IMR-90 (cell line): ENCODE measurements around the gene SLC7A7. TPM values are rescaled to one million over a fixed set of nuclear protein-coding genes. Genes with fewer than 3 reads are reported as not detected.

Source experiments
- ATAC-seq: fragments of 200-7000 bp; cut with Tn5 transposase; 2 replicates; pipeline ENCODE4 v1.9.1; 2020; ENCODE audit warnings: low read depth, mild to moderate bottlenecking, moderate library complexity
- BruUV-seq: library from RNA; stranded (reverse); fragments of 400-500 nt; replicated peaks from 2 replicates; lab custom pipeline; 2021; lab: Mats Ljungman, UMichigan
- CTCF ChIA-PET: fragments of 300-600 bp; formaldehyde crosslinking; extraction: SDS; loops from one replicate; lab custom pipeline; 2021; ENCODE audit warnings: antibody characterized with exemption; lab: Yijun Ruan, JAX
- POLR2A ChIA-PET: fragments of 300-600 bp; sonication (Branson Sonifier 250); formaldehyde crosslinking; loops from one replicate; lab custom pipeline; 2022; ENCODE audit warnings: antibody characterized with exemption; ENCODE audit not compliant: unreplicated experiment; lab: Charles Lee
- DNase-seq: peaks from one replicate; pipeline ENCODE4 v3.0.0; 2013
- H2AFZ ChIP-seq: replicated peaks from 2 replicates; pipeline ENCODE3; 2013; ENCODE audit warnings: low read length, mild to moderate bottlenecking; ENCODE audit not compliant: poor library complexity
- H2AK5ac ChIP-seq: 2 replicates; pipeline ENCODE4 v1.6.1; 2013; ENCODE audit warnings: low read depth, low read length, inconsistent platforms
- H2AK9ac ChIP-seq: replicated peaks from 2 replicates; pipeline ENCODE3; 2013; ENCODE audit warnings: mild to moderate bottlenecking, low read depth, low read length, moderate library complexity; ENCODE audit not compliant: poor library complexity
- H2BK120ac ChIP-seq: 2 replicates; pipeline ENCODE4 v1.6.1; 2013; ENCODE audit warnings: low read depth, low read length, inconsistent platforms
- H2BK15ac ChIP-seq: 3 replicates; pipeline ENCODE4 v1.6.1; 2013; ENCODE audit warnings: low read depth, low read length, inconsistent platforms
- H2BK20ac ChIP-seq: 2 replicates; pipeline ENCODE4 v1.6.1; 2013; ENCODE audit warnings: low read depth, mild to moderate bottlenecking, inconsistent platforms, low read length, moderate library complexity
- H2BK5ac ChIP-seq: 2 replicates; pipeline ENCODE4 v1.6.1; 2013; ENCODE audit warnings: mild to moderate bottlenecking, low read depth, low read length, inconsistent platforms; ENCODE audit not compliant: poor library complexity, severe bottlenecking
- H3K14ac ChIP-seq: replicated peaks from 2 replicates; pipeline ENCODE4 v1.6.1; 2013; ENCODE audit warnings: low read depth, low read length, inconsistent platforms
- H3K18ac ChIP-seq: 2 replicates; pipeline ENCODE4 v1.6.1; 2013; ENCODE audit warnings: low read depth, low read length, control low read depth
- H3K23ac ChIP-seq: 2 replicates; pipeline ENCODE4 v1.6.1; 2013; ENCODE audit warnings: low read depth, low read length, inconsistent platforms
- H3K27ac ChIP-seq: 2 replicates; pipeline ENCODE4 v1.5.1; 2013; ENCODE audit warnings: mild to moderate bottlenecking, control low read depth, low read length; ENCODE audit not compliant: insufficient read depth
- H3K27me3 ChIP-seq: 2 replicates; pipeline ENCODE4 v1.6.1; 2013; ENCODE audit warnings: low read length; ENCODE audit not compliant: control insufficient read depth, insufficient read depth
- H3K36me3 ChIP-seq: 2 replicates; pipeline ENCODE4 v1.6.1; 2013; ENCODE audit warnings: low read length, mixed read lengths; ENCODE audit not compliant: control insufficient read depth, insufficient read depth
- H3K4ac ChIP-seq: 2 replicates; pipeline ENCODE4 v1.6.1; 2013; ENCODE audit warnings: low read depth, low read length, inconsistent platforms
- H3K4me1 ChIP-seq: 2 replicates; pipeline ENCODE4 v1.6.1; 2013; ENCODE audit warnings: low read length, mixed read lengths; ENCODE audit not compliant: control insufficient read depth, insufficient read depth
- H3K4me2 ChIP-seq: 2 replicates; pipeline ENCODE4 v1.6.1; 2013; ENCODE audit warnings: low read depth, mild to moderate bottlenecking, control low read depth, low read length, moderate library complexity
- H3K4me3 ChIP-seq: 2 replicates; pipeline ENCODE4 v1.5.1; 2013; ENCODE audit warnings: low read depth, mild to moderate bottlenecking, control low read depth, low read length, moderate library complexity; ENCODE audit not compliant: insufficient read depth
- H3K56ac ChIP-seq: 2 replicates; pipeline ENCODE4 v1.6.1; 2013; ENCODE audit warnings: low read length, inconsistent platforms; ENCODE audit not compliant: insufficient read depth; ENCODE audit errors: extremely low read depth
- H3K79me1 ChIP-seq, 2 experiments: 2 replicates each; pipeline ENCODE4 v1.6.1; 2013; ENCODE audit warnings: low read length in 2 of 2, inconsistent platforms in 1 of 2, low read depth in 1 of 2
- H3K9ac ChIP-seq: 2 replicates; pipeline ENCODE4 v1.6.1; 2013; ENCODE audit warnings: low read depth, low read length, control low read depth
- H3K9me1 ChIP-seq: 2 replicates; pipeline ENCODE4 v1.6.1; 2013; ENCODE audit warnings: low read length, inconsistent platforms; ENCODE audit not compliant: insufficient read depth
- H3K9me3 ChIP-seq: 2 replicates; pipeline ENCODE4 v1.6.1; 2013; ENCODE audit warnings: low read length; ENCODE audit not compliant: control insufficient read depth, insufficient read depth
- H4K20me1 ChIP-seq: 2 replicates; pipeline ENCODE4 v1.6.1; 2013; ENCODE audit warnings: low read length, inconsistent platforms; ENCODE audit not compliant: insufficient read depth
- H4K5ac ChIP-seq: 2 replicates; pipeline ENCODE4 v1.6.1; 2013; ENCODE audit warnings: mild to moderate bottlenecking, low read depth, low read length, control low read depth
- H4K8ac ChIP-seq, 2 experiments: 2 replicates each; pipeline ENCODE4 v1.6.1; 2013; ENCODE audit warnings: low read depth in 2 of 2, low read length in 2 of 2, control low read depth in 1 of 2, inconsistent platforms in 1 of 2
- H4K91ac ChIP-seq: 2 replicates; pipeline ENCODE4 v1.6.1; 2013; ENCODE audit warnings: low read depth, low read length, inconsistent platforms; ENCODE audit not compliant: insufficient read depth
- BHLHE40 ChIP-seq: fragments of 150-350 bp; IDR thresholded peaks from 2 replicates; pipeline ENCODE4 v1.6.1; 2016; ENCODE audit warnings: mild to moderate bottlenecking, low read depth, low read length
- CEBPB ChIP-seq: IDR thresholded peaks from 2 replicates; pipeline ENCODE4 v1.6.1; 2012; ENCODE audit warnings: low read depth, low read length, improper control_type of control experiment
- CHD1 ChIP-seq: IDR thresholded peaks from 2 replicates; pipeline ENCODE4 v1.6.1; 2012; ENCODE audit warnings: low read depth, low read length, improper control_type of control experiment
- CTCF ChIP-seq: conservative IDR thresholded peaks from 2 replicates; pipeline ENCODE4 v1.5.1; 2012; ENCODE audit warnings: mild to moderate bottlenecking, low read depth, low read length, improper control_type of control experiment
- ELK1 ChIP-seq: fragments of 150-350 bp; IDR thresholded peaks from 2 replicates; pipeline ENCODE4 v1.6.1; 2016; ENCODE audit warnings: low read depth, mild to moderate bottlenecking, low read length, moderate library complexity, borderline replicate concordance
- FOS ChIP-seq: fragments of 150-350 bp; IDR thresholded peaks from 2 replicates; pipeline ENCODE4 v1.6.1; 2016; ENCODE audit warnings: low read depth, low read length
- MAFK ChIP-seq: IDR thresholded peaks from 2 replicates; pipeline ENCODE4 v1.6.1; 2012; ENCODE audit warnings: low read depth, low read length, improper control_type of control experiment
- MAZ ChIP-seq: IDR thresholded peaks from 2 replicates; pipeline ENCODE4 v1.6.1; 2012; ENCODE audit warnings: low read depth, mild to moderate bottlenecking, low read length, improper control_type of control experiment, moderate library complexity, borderline replicate concordance
- MXI1 ChIP-seq: IDR thresholded peaks from 2 replicates; pipeline ENCODE4 v1.6.1; 2012; ENCODE audit warnings: low read depth, mild to moderate bottlenecking, low read length, moderate library complexity, borderline replicate concordance
- NFE2L2 ChIP-seq: fragments of 150-350 bp; IDR thresholded peaks from 2 replicates; pipeline ENCODE4 v1.6.1; 2016; ENCODE audit warnings: low read depth, mild to moderate bottlenecking, low read length
- POLR2A ChIP-seq: IDR thresholded peaks from 2 replicates; pipeline ENCODE4 v1.6.1; 2012; ENCODE audit warnings: mild to moderate bottlenecking, low read depth, low read length
- RAD21 ChIP-seq: IDR thresholded peaks from 2 replicates; pipeline ENCODE4 v1.6.1; 2012; ENCODE audit warnings: low read length, improper control_type of control experiment
- RFX5 ChIP-seq: IDR thresholded peaks from 2 replicates; pipeline ENCODE4 v1.8.0; 2012; ENCODE audit warnings: low read depth, mild to moderate bottlenecking, low read length, moderate library complexity
- SMC3 ChIP-seq: fragments of 150-350 bp; IDR thresholded peaks from 2 replicates; pipeline ENCODE4 v1.6.1; 2016; ENCODE audit warnings: low read depth, mild to moderate bottlenecking, antibody characterized with exemption, low read length, moderate library complexity
- WGBS, 2 experiments: methylation state at CpG; one replicate each; pipeline versions ENCODE4 v1.1.5 to v1.1.7; 2013; ENCODE audit warnings: missing lambda C conversion rate in 2 of 2; ENCODE audit not compliant: insufficient read length in 1 of 2; ENCODE audit errors: extremely low coverage in 2 of 2; 5-methylcytosine and 5-hydroxymethylcytosine counted together
- dilution Hi-C: fragments of 300-500 bp; cut with HindIII; formaldehyde crosslinking; loops from one replicate; pipeline ENCODE4 v1.14.3; 2018; ENCODE audit warnings: low sequenced_read_pairs; ENCODE audit not compliant: unreplicated experiment
- in situ Hi-C: fragments of 300-500 bp; cut with MboI; formaldehyde crosslinking; loops from 3 replicates; pipeline ENCODE4 v1.14.3; 2019; ENCODE audit warnings: low sequenced_read_pairs, inconsistent platforms, mixed read lengths
- intact Hi-C: fragments of 100-400 bp; cut with micrococcal nuclease; formaldehyde crosslinking; loops from 2 replicates; pipeline ENCODE4 v1.10.0; 2022
- polyA plus RNA-seq, 3 experiments: library from polyadenylated mRNA; depleted of rRNA; stranded (reverse); fragments of >200 nt; gene quantifications; 2 replicates each; pipeline ENCODE4 v1.2.3, GENCODE V29; 2012; ENCODE audit warnings: low replicate concordance in 1 of 3
- total RNA-seq: library from RNA; depleted of rRNA; stranded (reverse); fragments of >200 nt; gene quantifications from 2 replicates; pipeline ENCODE4 v1.2.3, GENCODE V29; 2012

The SLC7A7 gene
- total and polyA plus RNA-seq, 2 of the 4 experiments (the other 2 are of a cell fraction): 1.8 to 2.0 TPM

- Histone ChIP-seq H3K79me1 (no peaks in the 10 kb centered on the region), H4K20me1 (no peaks in the 10 kb centered on the region), H3K4me1 (no peaks in the 10 kb centered on the region), H2BK15ac (no peak overlapping the region), H2AK5ac (no peak overlapping the region), H3K4me3 (no peak overlapping the region), H3K27ac (no peak overlapping the region), H3K9me1 (no peaks in the 10 kb centered on the region; the same call in 1 of the 2 replicates), H3K23ac (no peak overlapping the region), H4K8ac (no peak overlapping the region), H2BK20ac (no peak overlapping the region), H3K56ac (no peak overlapping the region), H2AK9ac (no peak overlapping the region), H4K5ac (no peak overlapping the region), H3K4ac (no peak overlapping the region), H3K27me3 (peaks cover 3% of the 10 kb centered on the region), H4K91ac (no peak overlapping the region), H2BK5ac (no peak overlapping the region), H2AFZ (no peak overlapping the region), H3K36me3 (no peaks in the 10 kb centered on the region), H3K9ac (no peak overlapping the region), H3K4me2 (no peak overlapping the region), H3K18ac (no peak overlapping the region), H2BK120ac (no peak overlapping the region), H3K9me3 (no peaks in the 10 kb centered on the region), H3K14ac (no peak overlapping the region)
- ChIA-PET POLR2A (no interaction called here), CTCF (no interaction called here)
- TF ChIP-seq NFE2L2 (no peak), CHD1 (no peak), RFX5 (no peak), SMC3 (no peak), RAD21 (no peak), MAZ (no peak), CTCF (no peak), MXI1 (no peak), MAFK (no peak), BHLHE40 (no peak), CEBPB (no peak), FOS (no peak), ELK1 (no peak), POLR2A (no peak)
- in situ Hi-C loops: no loop called here
- intact Hi-C loops: no loop called here
- no TSS peak for BruUV-seq
- 100% methylated on average over 3 of the region's 8 CpGs; no CpG with 5 or more reads in 1 of the 2 experiments for WGBS, 2 experiments
- no peak for DNase-seq
- no peak for ATAC-seq
- dilution Hi-C loops: no loop called here
Observed at GRCh38 chr14:22801716-22802115, 13.5 kb downstream of the SLC7A7 start.
